GM21737 (cell line): ENCODE data around the gene CHRND.

Experiments used
- ATAC-seq: cut with Tn5 transposase; IDR thresholded peaks from one replicate; pipeline ENCODE4 v1.9.1; 2021; ENCODE audit warnings: mild to moderate bottlenecking, moderate library complexity; ENCODE audit not compliant: unreplicated experiment

CHRND gene

DNA sequence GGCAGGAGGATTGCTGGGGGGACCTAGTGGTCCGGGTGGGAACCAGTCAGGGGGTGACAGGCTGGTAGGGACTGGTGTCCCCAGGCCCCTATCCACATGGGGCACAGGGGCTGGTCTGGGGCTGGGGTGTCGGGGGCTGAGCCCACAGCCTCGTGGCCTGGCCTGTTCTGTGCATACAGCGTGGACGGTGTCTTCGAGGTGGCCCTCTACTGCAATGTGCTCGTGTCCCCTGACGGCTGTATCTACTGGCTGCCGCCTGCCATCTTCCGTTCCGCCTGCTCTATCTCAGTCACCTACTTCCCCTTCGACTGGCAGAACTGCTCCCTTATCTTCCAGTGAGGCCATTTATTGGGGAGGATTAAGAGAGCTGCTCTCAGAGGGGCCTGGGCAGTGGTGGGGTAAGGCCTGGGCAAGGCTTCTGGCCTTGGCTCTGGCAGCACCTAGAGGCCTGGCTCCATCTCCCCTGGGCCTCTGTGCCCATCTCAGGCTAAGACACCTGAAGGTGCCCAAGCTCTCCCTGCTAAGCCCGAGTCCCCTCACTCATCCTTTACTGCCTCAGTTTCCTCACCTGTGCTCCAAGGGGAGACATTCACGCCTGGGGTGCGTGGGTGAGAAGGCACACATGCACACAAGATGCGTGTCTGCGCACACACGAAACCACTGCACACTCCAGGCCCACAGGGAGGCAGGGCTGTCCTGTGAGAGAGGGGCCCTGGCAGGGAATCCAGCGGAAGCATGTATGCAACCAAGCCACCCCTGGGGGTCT, 15.4 kb downstream of the CHRND start:
- no peak for ATAC-seq

DNA sequence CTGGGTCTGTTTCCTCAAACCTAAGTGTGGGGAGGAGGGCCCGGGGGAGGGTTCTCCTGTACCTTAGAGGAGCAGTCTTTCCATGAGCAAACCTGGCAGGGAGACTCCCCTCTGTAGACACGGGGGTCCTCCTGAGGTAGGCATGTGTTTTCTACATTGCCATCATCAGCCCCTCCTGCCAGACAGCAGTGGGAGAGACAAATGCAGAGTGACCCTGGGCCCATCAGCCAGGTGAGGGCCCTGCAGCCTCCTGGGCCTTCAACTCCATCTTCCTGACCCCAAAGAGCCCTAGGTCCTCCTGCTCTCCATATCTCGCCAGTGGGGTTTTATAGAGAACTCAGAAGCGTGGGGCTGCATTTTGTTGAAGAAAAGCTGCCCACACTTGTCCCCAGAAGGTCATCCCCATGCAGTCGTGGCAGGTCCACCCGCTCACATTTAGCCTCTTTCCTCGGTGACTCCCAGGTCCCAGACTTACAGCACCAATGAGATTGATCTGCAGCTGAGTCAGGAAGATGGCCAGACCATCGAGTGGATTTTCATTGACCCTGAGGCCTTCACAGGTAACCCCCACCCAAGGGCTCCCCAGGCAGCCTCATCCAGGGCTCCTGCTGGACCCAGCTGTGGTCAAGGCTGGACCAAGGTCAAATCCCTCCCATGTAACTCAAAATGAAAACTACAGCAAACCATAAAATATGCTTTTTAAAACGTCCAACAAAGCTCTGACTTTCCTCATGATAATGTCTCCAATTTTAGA, 16.2 kb downstream of the CHRND start:
- no peak for ATAC-seq

DNA sequence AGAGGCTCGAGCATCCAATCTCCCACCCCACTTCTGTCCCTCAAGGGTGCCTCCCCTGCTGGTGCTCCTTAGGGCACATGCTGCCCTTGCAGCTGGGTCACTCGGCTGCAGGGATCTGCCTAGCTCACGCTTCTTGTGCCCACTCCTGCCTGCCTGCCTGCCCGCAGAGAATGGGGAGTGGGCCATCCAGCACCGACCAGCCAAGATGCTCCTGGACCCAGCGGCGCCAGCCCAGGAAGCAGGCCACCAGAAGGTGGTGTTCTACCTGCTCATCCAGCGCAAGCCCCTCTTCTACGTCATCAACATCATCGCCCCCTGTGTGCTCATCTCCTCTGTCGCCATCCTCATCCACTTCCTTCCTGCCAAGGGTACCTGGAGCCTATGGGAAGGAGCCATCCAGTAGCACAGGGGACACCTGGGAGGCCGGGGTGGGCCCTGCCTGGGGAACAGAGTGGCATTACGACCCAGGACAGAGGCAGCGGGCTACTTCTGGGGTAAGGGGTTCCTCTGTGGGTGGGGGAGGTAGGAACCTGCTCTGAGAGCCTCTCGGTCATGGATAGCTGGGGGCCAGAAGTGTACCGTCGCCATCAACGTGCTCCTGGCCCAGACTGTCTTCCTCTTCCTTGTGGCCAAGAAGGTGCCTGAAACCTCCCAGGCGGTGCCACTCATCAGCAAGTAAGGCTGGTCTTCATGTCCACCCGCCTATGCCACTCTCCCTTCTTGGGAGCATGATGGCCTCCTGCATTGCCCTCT, 16.9 kb downstream of the CHRND start:
- no peak for ATAC-seq

DNA sequence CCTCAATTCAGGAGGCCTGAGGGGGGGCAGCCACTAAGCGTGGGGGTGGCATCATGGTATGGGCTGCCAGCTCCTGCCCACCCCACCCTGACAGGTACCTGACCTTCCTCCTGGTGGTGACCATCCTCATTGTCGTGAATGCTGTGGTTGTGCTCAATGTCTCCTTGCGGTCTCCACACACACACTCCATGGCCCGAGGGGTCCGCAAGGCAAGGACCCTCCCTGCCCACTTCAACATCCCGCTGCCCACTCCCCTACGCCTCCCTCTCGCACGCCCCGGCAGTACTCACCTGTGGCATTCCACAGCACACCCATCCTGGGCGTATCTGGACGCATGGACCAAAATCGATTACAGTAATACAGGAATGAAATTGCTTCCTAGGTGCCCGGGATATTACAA, 17.5 kb downstream of the CHRND start:
- no peak for ATAC-seq

DNA sequence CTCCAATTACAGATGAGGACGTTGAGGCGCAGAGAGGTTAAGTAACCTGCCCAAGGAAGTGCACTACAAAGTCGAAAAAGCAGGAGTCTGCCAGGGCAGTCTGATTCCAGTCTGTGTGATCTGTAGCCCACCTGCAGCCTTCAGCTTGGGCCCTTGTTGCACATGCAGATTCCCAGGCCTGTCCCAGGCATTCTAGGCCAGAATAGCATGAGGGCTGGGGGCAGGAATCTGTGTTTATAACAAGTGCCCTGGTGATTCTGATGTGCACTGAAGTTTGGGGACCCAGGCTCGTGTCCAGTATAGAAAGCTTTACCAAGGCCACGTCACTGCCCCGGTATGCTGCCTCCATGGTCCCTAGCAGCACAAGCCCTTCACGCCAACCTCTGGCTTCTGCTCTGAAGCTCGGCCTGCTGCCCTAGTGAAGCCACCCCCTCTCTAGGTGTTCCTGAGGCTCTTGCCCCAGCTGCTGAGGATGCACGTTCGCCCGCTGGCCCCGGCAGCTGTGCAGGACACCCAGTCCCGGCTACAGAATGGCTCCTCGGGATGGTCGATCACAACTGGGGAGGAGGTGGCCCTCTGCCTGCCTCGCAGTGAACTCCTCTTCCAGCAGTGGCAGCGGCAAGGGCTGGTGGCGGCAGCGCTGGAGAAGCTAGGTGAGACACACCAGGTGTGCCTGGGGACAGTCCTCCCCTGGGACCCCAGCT, 18.1 kb downstream of the CHRND start:
- no peak for ATAC-seq

DNA sequence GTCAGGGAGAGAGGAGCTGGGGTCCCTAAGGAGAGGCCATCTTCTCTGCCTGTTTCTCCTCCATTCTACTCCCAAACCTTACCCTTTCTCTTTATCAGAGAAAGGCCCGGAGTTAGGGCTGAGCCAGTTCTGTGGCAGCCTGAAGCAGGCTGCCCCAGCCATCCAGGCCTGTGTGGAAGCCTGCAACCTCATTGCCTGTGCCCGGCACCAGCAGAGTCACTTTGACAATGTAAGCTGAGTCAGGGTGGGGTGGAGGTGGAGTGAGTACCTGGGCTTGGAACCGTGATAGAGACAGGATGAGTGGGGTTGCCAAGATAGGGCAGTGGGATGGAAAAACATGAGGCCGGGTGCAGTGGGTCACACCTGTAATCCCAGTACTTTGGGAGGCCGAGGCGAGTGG, 18.7 kb downstream of the CHRND start:
- ATAC-seq: no peak

DNA sequence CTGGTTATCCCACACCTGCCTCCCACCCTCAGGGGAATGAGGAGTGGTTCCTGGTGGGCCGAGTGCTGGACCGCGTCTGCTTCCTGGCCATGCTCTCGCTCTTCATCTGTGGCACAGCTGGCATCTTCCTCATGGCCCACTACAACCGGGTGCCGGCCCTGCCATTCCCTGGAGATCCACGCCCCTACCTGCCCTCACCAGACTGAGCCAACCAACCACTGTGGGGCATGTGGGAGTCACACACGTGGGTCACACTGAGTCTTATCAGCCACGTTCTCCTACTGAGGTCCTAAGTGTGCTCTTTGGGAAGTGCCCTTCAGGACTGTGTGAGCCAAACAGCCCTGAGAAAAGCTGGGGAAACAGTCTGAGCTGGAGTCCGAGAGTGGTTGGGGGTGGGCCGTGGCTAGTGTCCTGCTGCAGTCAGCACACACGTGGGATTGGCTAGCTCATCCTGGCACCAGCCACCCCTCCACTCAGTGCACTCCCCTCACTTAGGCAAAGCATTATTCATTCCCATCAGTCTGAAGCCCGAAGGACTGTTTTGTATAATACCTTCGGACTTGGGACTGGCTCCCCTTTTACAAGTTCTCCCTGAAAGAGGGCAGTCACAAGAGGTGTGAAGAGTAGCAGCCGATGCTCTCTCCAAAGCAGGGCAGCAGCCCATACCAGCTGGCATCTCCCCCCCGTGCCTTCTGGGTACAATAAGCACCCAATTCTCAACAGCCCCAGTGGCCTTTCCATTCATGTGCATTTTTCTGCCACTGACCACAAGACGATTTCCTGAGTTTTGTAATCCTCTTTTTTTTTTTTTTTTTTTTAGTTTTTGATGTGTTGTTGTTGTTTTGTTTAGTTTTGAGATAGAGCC, 19.8 kb downstream of the CHRND start:
- ATAC-seq: no peak

DNA sequence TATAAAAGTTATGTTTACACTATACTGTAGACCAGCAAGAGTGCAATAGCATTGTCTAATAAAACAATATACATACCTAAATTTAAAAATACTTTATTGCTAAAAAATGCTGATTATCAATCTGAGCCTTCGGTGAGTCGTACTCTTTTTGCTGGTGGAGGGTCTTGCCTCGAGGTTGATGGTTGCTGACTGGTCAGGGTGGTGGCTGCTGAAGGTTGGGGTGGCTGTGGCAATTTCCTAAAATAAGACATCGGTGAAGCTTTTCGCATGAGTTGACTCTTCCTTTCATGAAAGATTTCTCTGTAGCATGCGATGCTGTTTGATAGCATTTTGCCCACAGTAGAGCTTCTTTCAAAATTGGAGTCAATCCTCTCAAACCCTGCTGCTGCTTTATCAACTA, 22.0 kb downstream of the CHRND start:
- ATAC-seq: no peak

DNA sequence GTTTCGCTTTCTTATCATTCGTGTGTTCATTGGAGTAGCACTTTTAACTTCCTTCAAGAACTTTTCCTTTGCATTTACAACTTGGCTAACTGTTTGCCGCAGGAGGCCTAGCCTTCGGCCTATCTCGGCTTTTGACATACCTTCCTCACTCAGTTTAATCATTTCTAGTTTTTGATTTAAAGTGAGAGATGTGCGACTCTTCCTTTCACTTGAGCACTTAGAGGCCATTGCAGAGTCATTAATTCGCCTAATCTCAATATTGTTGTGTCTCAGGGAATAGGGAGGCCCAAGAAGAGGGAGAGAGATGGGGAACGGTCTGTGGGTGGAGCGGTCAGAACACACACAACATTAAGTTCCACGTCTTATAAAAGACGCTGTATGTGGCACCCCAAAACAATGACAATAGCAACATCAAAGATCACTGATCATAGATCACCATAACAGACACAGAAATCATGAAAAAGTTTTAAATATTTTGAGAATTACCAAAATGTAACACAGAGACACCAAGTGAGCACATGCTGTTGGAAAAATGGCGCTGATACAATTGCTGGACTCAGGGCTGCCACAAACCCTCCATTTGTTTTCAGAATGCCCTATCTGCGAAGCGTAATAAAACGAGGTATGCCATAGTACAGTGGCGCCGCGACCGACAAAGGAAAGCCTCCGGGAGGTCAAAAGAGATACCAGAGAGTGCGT, 23.8 kb downstream of the CHRND start:
- ATAC-seq: no peak

DNA sequence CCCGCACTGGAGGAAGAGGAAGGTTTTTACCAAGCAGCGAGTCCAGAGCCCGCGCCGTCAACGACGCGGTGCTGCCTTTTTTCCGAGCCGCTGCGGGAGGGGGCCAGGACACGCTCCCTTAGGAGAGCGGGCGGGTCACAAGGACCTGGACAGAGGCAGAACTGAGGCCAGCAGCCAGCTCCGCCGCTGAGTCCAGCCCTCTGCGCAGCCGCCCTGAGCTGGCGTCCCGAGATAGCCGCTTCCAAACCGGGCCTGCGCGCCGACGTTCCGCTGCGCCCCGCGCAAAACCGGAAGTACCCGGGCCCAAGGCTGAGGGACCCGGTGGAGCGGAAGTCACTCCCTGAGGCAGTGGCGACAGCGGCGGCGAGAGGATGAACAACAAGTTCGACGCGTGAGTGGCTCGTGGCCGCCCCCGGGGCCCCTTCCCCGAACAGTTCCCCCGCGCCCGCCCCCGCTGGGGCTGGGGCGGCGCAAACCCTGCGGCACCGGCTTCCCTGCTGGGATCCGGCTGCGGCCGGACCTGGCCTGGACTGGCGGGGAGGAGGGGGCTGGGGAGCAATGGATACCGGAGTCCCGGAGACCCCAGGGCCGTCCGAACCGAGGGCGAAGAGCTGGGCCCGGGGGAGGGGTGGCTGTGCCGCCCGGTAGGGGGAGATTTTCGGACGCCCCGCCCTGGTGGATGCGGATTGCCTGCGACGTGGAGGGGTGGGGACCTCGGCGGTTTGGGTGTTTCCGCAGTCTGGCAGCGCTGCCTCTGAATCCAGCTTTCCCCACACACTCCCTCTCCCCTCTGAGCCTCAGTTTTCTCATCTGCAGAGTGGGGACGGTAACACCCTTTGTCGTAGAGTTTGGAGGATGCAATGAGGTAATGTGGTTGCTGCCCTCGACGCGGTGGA, 24.6 kb downstream of the CHRND start, which contains the start of the genes EIF4E2 and TIGD1:
Gene EIF4E2, plus strand, starts transcription at position 336 of the 896 bp plus-strand sequence. Its CDS starts 36 bp downstream, at position 372.
Gene TIGD1, minus strand, starts transcription at position 204 of the 896 bp plus-strand sequence. CDS start 675 bp downstream, outside the sequence.
- peak; percentile 91 for ATAC-seq

DNA sequence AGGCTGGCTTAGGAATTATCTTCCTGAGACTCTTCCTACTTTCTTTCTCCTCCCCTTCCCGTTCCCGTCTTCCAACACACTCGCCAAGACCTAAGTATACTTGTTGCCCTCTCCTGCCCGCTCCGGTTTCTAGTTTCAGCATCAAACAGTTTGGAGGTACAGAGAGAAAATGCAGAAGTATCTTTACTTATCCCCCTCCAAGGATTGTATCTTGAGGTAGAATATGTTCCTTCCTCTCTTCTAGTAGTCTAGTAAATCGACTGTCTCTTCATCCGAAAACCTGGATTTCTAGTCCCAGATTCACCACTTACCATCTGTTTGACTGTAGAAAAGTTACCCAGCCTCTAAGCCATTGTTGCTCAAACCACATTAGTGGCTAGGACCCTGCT, 25.3 kb downstream of the CHRND start:
- no peak for ATAC-seq

DNA sequence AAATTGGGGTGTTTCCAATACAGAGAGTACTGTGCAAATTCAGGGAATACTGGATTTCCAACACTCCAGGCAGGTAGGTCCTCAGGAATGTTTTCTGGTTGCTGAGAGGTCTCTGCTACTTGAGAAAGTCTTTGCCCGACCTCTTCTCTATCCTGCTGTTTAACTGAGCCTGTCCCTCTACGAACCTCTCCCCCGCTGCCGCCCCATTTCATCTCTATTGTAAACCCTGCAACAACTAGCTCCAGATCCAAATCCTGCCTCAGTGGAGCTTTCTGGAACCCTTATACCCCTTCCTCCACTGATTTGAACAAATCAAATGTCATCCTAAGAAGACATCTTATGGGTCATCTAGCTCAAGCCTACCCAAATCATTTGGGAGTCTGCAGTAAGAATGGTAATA, 25.8 kb downstream of the CHRND start:
- ATAC-seq: no peak

DNA sequence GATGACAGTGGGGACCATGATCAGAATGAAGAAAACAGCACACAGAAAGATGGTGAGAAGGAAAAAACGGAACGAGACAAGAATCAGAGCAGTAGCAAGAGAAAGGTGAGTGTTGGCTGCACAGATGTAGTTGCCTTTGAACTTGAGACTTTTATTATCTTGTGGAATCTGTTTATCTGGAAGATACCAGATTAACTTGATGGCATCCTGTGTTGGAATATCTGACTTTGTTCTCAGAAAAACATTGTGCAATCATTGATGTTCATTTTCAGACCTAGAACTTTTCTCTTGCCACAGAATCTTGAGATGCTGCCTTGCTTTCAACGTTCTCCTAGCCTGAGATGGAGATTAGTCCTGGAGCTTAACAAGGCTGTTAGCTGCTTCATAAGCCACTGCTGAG, 30.5 kb downstream of the CHRND start:
- no peak for ATAC-seq

DNA sequence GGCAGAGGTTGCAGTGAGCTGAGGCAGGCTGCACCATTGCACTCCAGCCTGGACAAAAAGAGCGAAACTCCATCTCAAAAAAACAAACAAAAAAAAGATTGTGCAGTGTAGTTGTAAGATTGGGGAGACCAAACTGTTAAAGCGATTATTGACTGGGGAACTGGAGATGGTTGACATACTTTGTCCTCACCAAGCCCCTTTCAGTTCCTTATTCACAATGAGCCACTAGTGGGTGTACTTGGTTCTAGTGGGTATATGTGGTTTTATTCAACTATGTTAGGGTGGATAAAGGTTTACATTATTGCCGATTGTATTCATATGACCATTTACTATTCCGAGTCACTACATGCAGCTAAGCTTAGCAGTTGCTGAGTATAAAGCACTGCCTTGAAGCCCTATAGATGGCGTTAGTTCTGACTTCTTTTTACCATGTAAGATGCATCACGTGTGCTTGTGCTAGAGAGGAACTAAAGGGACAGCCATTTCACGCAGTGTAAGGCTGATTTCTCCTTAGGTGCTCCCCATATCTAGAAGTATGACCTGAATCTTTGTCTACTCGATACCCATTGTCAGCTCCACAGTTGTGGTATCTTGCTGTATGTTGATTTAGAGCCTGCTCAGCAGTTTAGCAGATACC, 36.7 kb downstream of the CHRND start:
- ATAC-seq: no peak

DNA sequence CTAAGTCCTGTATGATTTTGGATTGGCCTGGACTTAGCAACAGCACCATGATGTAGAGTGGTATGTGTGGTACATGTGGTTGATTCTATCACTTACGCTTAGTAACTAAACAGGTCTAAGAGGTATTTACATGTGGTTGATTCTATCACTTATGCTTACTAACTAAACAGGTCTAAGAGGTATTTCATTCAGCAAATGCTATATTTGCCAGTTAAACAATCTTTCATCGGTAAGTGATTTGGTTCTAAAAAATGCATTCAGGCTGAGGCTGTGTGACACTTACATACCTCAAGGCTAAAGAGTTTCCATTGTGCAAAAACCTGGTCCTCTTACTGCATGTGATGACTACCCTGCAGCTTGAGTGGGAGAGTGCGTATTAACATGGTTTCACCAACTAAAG, 37.6 kb downstream of the CHRND start:
- ATAC-seq: no peak

DNA sequence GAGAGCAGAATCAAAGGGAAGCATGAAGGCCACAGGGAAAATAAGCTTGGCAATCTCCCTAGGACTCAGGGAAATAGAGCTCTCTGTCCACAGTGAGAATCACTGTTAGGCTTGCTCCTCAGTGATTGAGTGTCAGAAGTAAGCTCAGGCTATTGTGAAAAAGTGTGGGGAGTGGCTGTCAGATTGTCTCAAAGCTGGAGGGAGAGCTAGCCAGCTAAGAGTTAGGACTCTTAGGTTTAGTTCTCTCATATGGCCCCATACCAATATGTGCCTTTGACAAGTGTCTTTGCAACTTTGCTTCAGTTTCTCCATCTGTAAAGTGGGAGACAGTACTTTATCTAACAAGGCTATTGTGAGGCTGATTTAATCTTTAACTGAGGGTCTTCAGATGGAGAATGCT, 41.8 kb downstream of the CHRND start:
- ATAC-seq: no peak

DNA sequence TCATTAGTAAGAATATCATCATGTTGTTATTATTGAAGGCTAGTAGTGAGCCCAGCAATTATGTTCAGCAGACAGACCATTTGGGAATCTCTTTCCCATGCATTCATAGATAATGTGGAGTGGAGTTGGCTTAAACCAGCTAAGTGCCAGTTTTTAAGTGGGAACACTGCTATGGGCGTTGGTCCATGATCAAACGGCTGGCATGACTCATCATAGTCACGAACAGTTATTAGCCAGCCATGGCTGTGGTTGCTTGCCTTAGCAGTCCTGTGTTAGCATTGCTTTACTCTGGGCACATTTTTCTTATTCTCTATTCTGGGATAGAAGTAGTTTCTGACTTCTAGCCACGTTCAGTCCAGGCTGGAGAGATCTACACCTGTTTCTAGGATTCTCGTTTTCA, 42.2 kb downstream of the CHRND start:
- ATAC-seq: no peak

DNA sequence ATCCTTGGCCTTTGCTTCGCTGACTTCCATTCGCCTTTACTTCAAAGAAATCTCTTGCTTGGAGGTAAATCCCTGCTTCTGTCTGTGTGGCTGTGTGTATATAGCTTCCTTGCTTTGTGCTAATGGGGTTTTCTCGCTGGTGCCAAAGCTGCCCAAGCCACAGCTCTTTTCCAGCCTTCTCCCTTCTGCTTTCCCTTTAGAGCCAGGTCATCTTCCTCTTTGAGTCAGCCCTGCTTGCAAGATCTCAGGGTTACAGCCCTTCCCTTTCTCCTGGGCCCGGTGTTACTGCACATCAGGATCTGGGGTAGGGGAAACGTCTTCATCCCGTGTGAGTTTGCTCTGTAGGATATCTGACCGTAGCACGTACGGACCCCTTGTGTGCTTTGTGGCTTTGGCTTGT, 43.6 kb downstream of the CHRND start:
- no peak for ATAC-seq
